GM21737 (cell line): Measurements from ENCODE around the gene PGM1.

Source experiments
- ATAC-seq: cut with Tn5 transposase; IDR thresholded peaks from one replicate; pipeline ENCODE4 v1.9.1; 2021; ENCODE audit warnings: mild to moderate bottlenecking, moderate library complexity; ENCODE audit not compliant: unreplicated experiment

Gene PGM1

GRCh38 chr1:63600248-63600647 is 7.0 kb downstream of the PGM1 start:
- no peak for ATAC-seq

GRCh38 chr1:63601061-63601460 is 7.8 kb downstream of the PGM1 start:
- no peak for ATAC-seq

GRCh38 chr1:63601463-63601862 is 8.3 kb downstream of the PGM1 start:
- no peak for ATAC-seq

GRCh38 chr1:63601912-63602311 is 8.7 kb downstream of the PGM1 start:
- no peak for ATAC-seq

- ATAC-seq: no peak
Observed at GRCh38 chr1:63602629-63603028, 9.4 kb downstream of the PGM1 start.

GRCh38 chr1:63603810-63604209 is 10.6 kb downstream of the PGM1 start:
- ATAC-seq: no peak

GRCh38 chr1:63607322-63607721 is 14.1 kb downstream of the PGM1 start:
- ATAC-seq: no peak

GRCh38 chr1:63611231-63611630 is 18.0 kb downstream of the PGM1 start:
- no peak for ATAC-seq

- no peak for ATAC-seq
Observed at GRCh38 chr1:63612564-63612963, 19.4 kb downstream of the PGM1 start.

GRCh38 chr1:63612971-63613370 is 19.8 kb downstream of the PGM1 start:
- no peak for ATAC-seq

- ATAC-seq: no peak
Observed at GRCh38 chr1:63615768-63616420, 22.7 kb downstream of the PGM1 start.

GRCh38 chr1:63617450-63617849 is 24.2 kb downstream of the PGM1 start:
- no peak for ATAC-seq

- no peak for ATAC-seq
Observed at GRCh38 chr1:63618011-63618410, 24.8 kb downstream of the PGM1 start.

GRCh38 chr1:63619558-63619957 is 26.3 kb downstream of the PGM1 start:
- ATAC-seq: no peak

- no peak for ATAC-seq
Observed at GRCh38 chr1:63620671-63621070, 27.5 kb downstream of the PGM1 start.

GRCh38 chr1:63621075-63621474 is 27.9 kb downstream of the PGM1 start:
- ATAC-seq: no peak

GRCh38 chr1:63621698-63622097 is 28.5 kb downstream of the PGM1 start:
- ATAC-seq: no peak

- no peak for ATAC-seq
Observed at GRCh38 chr1:63622849-63623566, 29.8 kb downstream of the PGM1 start.

- no peak for ATAC-seq
Observed at GRCh38 chr1:63623952-63624351, 30.7 kb downstream of the PGM1 start.

- ATAC-seq: no peak
Observed at GRCh38 chr1:63624911-63625310, 31.7 kb downstream of the PGM1 start.

- no peak for ATAC-seq
Observed at GRCh38 chr1:63626222-63626621, 33.0 kb downstream of the PGM1 start.

GRCh38 chr1:63628607-63629006 is 35.4 kb downstream of the PGM1 start:
- no peak for ATAC-seq

- no peak for ATAC-seq
Observed at GRCh38 chr1:63630238-63630637, 37.0 kb downstream of the PGM1 start.
